HepG2 (cell line): ENCODE results near the gene ACAT1. TPM values are rescaled to one million over a fixed set of nuclear protein-coding genes. Genes with fewer than 3 reads are reported as not detected.
A peak's percentile ranks its signal among the peaks of the same experiment; 100 is the strongest.

ENCODE experiments used
- CREM ChIP-seq, 2 experiments: sonication (generic) in 1 of 2; formaldehyde crosslinking in 1 of 2; IDR thresholded peaks; 2 replicates each; pipeline versions ENCODE4 v1.4.0 to v1.6.1; 2016 to 2020; ENCODE audit warnings: antibody characterized with exemption in 1 of 2, mild to moderate bottlenecking in 1 of 2, missing genetic modification reagents in 1 of 2
- HMGA1 ChIP-seq: sonication (generic); formaldehyde crosslinking; conservative IDR thresholded peaks from 2 replicates; pipeline ENCODE4 v1.4.0; 2020; ENCODE audit warnings: missing genetic modification reagents
- HNF4G ChIP-seq, 2 experiments: sonication (generic) in 1 of 2; formaldehyde crosslinking in 1 of 2; IDR thresholded peaks; 2 replicates each; pipeline versions ENCODE4 v1.4.0 to v1.6.1; 2011 to 2020; ENCODE audit warnings: borderline replicate concordance in 2 of 2, low read depth in 2 of 2, mild to moderate bottlenecking in 2 of 2, low read length in 1 of 2, missing genetic modification reagents in 1 of 2, moderate library complexity in 1 of 2
- HNRNPK ChIP-seq: fragments of 200-400 bp; formaldehyde crosslinking; IDR thresholded peaks from 2 replicates; pipeline ENCODE4 v1.6.1; 2018; ENCODE audit warnings: low read length, low read depth, moderate library complexity, mild to moderate bottlenecking; ENCODE audit not compliant: poor library complexity, severe bottlenecking
- KLF15 ChIP-seq: sonication (generic); formaldehyde crosslinking; IDR thresholded peaks from 2 replicates; pipeline ENCODE4 v1.8.1; 2023; ENCODE audit warnings: borderline replicate concordance, mild to moderate bottlenecking, inconsistent platforms, missing genetic modification reagents, mixed read lengths
- NCOR1 ChIP-seq: fragments of 200-600 bp; sonication (generic); IDR thresholded peaks from 2 replicates; pipeline ENCODE4 v1.7.0; 2017; ENCODE audit warnings: antibody characterized with exemption, low read length, borderline replicate concordance
- NFATC3 ChIP-seq: sonication (generic); formaldehyde crosslinking; IDR thresholded peaks from 2 replicates; pipeline ENCODE4 v1.5.1; 2020; ENCODE audit warnings: mild to moderate bottlenecking, missing genetic modification reagents
- NFYC ChIP-seq: IDR thresholded peaks from 2 replicates; pipeline ENCODE4 v1.6.1; 2016; ENCODE audit warnings: missing genetic modification reagents, missing compliant biosample characterization
- PTBP1 ChIP-seq: fragments of 200-400 bp; formaldehyde crosslinking; IDR thresholded peaks from 2 replicates; pipeline ENCODE4 v1.6.1; 2018; ENCODE audit warnings: low read length, low read depth; ENCODE audit not compliant: poor library complexity, severe bottlenecking
- SALL2 ChIP-seq: sonication (generic); formaldehyde crosslinking; IDR thresholded peaks from 2 replicates; pipeline ENCODE4 v1.8.1; 2023; ENCODE audit warnings: mild to moderate bottlenecking, missing genetic modification reagents, inconsistent platforms
- TAF15 ChIP-seq: fragments of 200-400 bp; formaldehyde crosslinking; IDR thresholded peaks from one replicate; pipeline ENCODE4 v1.6.1; 2018; ENCODE audit warnings: mild to moderate bottlenecking, low read depth, low read length; ENCODE audit not compliant: poor library complexity, severe bottlenecking
- TRIM24 ChIP-seq: sonication (generic); formaldehyde crosslinking; IDR thresholded peaks from 2 replicates; pipeline ENCODE4 v1.8.0; 2022; ENCODE audit warnings: mild to moderate bottlenecking, missing genetic modification reagents
- ZBTB21 ChIP-seq: sonication (generic); formaldehyde crosslinking; IDR thresholded peaks from 2 replicates; pipeline ENCODE4 v1.4.0; 2020; ENCODE audit warnings: missing genetic modification reagents
- ZBTB8A ChIP-seq: sonication (generic); formaldehyde crosslinking; IDR thresholded peaks from 2 replicates; pipeline ENCODE4 v1.4.0; 2020; ENCODE audit warnings: mild to moderate bottlenecking, low read depth, missing genetic modification reagents, borderline replicate concordance
- ZNF263 ChIP-seq: sonication (generic); formaldehyde crosslinking; IDR thresholded peaks from 2 replicates; pipeline ENCODE4 v1.4.0; 2020; ENCODE audit warnings: missing genetic modification reagents
- ZNF274 ChIP-seq: sonication (generic); formaldehyde crosslinking; IDR thresholded peaks from 2 replicates; pipeline ENCODE4 v1.5.1; 2020; ENCODE audit warnings: mild to moderate bottlenecking, missing genetic modification reagents
- ZNF275 ChIP-seq: sonication (generic); formaldehyde crosslinking; IDR thresholded peaks from 2 replicates; pipeline ENCODE4 v1.8.0; 2022; ENCODE audit warnings: missing genetic modification reagents, mild to moderate bottlenecking, inconsistent platforms, borderline replicate concordance
- ZNF383 ChIP-seq: sonication (generic); formaldehyde crosslinking; IDR thresholded peaks from 2 replicates; pipeline ENCODE4 v1.4.0; 2020; ENCODE audit warnings: missing genetic modification reagents, mild to moderate bottlenecking, borderline replicate concordance
- ZNF430 ChIP-seq: sonication (generic); formaldehyde crosslinking; IDR thresholded peaks from 2 replicates; pipeline ENCODE4 v1.9.0; 2021; ENCODE audit warnings: mild to moderate bottlenecking, missing genetic modification reagents
- polyA plus RNA-seq, 8 experiments: library from polyadenylated mRNA; depleted of rRNA in 3 of 8; stranded (reverse) in 7 of 8; unstranded in 1 of 8; fragments of >200 nt; fragmentation: Illumina TruSeq in 4 of 8; extraction: Trizol in 4 of 8; gene quantifications; 2 replicates each; pipeline versions ENCODE4 v1.2.1 to v1.2.3, GENCODE V29; 2011 to 2016; ENCODE audit warnings: low read depth in 4 of 8, missing spikeins in 1 of 8, mixed read lengths in 1 of 8; ENCODE audit not compliant: insufficient read depth in 1 of 8
- total RNA-seq, 5 experiments: library from RNA; depleted of rRNA; stranded (reverse); fragments of >200 nt; fragmentation: Illumina TruSeq; extraction: Trizol; gene quantifications; 2 replicates each; pipeline ENCODE4 v1.2.3, GENCODE V29; 2016; ENCODE audit warnings: low read depth in 1 of 5
- TF ChIP-seq, protein P1 (sequence below): sonication (generic); formaldehyde crosslinking; IDR thresholded peaks from 2 replicates; pipeline ENCODE4 v1.4.0; 2020; ENCODE audit warnings: missing genetic modification reagents
- TF ChIP-seq, protein P2 (sequence below): sonication (generic); formaldehyde crosslinking; IDR thresholded peaks from 2 replicates; pipeline ENCODE4 v1.4.0; 2020; ENCODE audit warnings: mild to moderate bottlenecking, missing genetic modification reagents
- TF ChIP-seq, protein P3 (sequence below): sonication (generic); formaldehyde crosslinking; IDR thresholded peaks from 2 replicates; pipeline ENCODE4 v1.4.0; 2020; ENCODE audit warnings: missing genetic modification reagents

ACAT1 gene
- total and polyA plus RNA-seq, 2 of the 13 experiments (the other 11 are each of a cell fraction or from before 2014, with no cell fraction given) = 103 to 165 TPM

GRCh38 chr11:108121274-108122155 is at the start of gene ACAT1 (continued):
- no peak for TF ChIP-seq TAF15
- TF ChIP-seq ZNF275 (CRISPR knock-in tag) = no peak
- TF ChIP-seq, protein P1, sequence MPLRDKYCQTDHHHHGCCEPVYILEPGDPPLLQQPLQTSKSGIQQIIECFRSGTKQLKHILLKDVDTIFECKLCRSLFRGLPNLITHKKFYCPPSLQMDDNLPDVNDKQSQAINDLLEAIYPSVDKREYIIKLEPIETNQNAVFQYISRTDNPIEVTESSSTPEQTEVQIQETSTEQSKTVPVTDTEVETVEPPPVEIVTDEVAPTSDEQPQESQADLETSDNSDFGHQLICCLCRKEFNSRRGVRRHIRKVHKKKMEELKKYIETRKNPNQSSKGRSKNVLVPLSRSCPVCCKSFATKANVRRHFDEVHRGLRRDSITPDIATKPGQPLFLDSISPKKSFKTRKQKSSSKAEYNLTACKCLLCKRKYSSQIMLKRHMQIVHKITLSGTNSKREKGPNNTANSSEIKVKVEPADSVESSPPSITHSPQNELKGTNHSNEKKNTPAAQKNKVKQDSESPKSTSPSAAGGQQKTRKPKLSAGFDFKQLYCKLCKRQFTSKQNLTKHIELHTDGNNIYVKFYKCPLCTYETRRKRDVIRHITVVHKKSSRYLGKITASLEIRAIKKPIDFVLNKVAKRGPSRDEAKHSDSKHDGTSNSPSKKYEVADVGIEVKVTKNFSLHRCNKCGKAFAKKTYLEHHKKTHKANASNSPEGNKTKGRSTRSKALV (CRISPR knock-in tag) = no peak
- TF ChIP-seq KLF15 (CRISPR knock-in tag) = peak; percentile 79; the same call in 1 of the 2 replicates
- TF ChIP-seq, protein P2, sequence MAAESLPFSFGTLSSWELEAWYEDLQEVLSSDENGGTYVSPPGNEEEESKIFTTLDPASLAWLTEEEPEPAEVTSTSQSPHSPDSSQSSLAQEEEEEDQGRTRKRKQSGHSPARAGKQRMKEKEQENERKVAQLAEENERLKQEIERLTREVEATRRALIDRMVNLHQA (CRISPR knock-in tag) = no peak
- peak; percentile 7; the same call in 1 of the 2 replicates for TF ChIP-seq HNF4G (IDR thresholded peaks at IDR 0.05; ENCODE audit: borderline replicate concordance, low read depth, low read length)
- TF ChIP-seq HNF4G (CRISPR knock-in tag; IDR thresholded peaks at IDR 0.05; ENCODE audit: borderline replicate concordance, low read depth) = peak; percentile 28; the same call in 1 of the 2 replicates
- TF ChIP-seq, protein P3, sequence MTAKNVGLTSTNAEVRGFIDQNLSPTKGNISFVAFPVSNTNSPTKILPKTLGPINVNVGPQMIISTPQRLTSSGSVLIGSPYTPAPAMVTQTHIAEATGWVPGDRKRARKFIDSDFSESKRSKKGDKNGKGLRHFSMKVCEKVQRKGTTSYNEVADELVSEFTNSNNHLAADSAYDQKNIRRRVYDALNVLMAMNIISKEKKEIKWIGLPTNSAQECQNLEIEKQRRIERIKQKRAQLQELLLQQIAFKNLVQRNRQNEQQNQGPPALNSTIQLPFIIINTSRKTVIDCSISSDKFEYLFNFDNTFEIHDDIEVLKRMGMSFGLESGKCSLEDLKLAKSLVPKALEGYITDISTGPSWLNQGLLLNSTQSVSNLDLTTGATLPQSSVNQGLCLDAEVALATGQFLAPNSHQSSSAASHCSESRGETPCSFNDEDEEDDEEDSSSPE (CRISPR knock-in tag) = peak; percentile 64; the same call in 1 of the 2 replicates
- peak; percentile 12 for TF ChIP-seq HNRNPK
- TF ChIP-seq TRIM24 (CRISPR knock-in tag) = no peak
- TF ChIP-seq ZNF383 = 0 out of 2 replicates have a peak, but pooled peaks have one; percentile 27
- no peak for TF ChIP-seq PTBP1
- TF ChIP-seq ZNF430 (CRISPR knock-in tag) = no peak; the same call in 1 of the 2 replicates
- TF ChIP-seq NFATC3 (CRISPR knock-in tag) = no peak
- TF ChIP-seq ZNF263 (CRISPR knock-in tag) = peak; percentile 41; the same call in 1 of the 2 replicates
- peak; percentile 82 for TF ChIP-seq NFYC (CRISPR knock-in tag)
- TF ChIP-seq NCOR1 = 0 out of 2 replicates have a peak, but pooled peaks have one; percentile 45
- TF ChIP-seq ZBTB21 = no peak
- TF ChIP-seq ZNF274 = peak; percentile 75; the same call in 1 of the 2 replicates
- TF ChIP-seq ZBTB8A (CRISPR knock-in tag) = no peak
- TF ChIP-seq HMGA1 = no peak
- peak; percentile 72; the same call in 1 of the 2 replicates for TF ChIP-seq SALL2 (CRISPR knock-in tag)
- no peak; the same call in 1 of the 2 replicates for TF ChIP-seq CREM (IDR thresholded peaks at IDR 0.05)
- no peak for TF ChIP-seq CREM (CRISPR knock-in tag; IDR thresholded peaks at IDR 0.05)
